NCI-H226 (cell line): ENCODE results near the gene PSMB11.
A peak's percentile ranks its signal among the peaks of the same experiment; 100 is the strongest.

Experiments
- DNase-seq: peaks from one replicate; pipeline ENCODE4 v3.0.0-alpha.2; 2015

PSMB11 gene

GRCh38 chr14:23015618-23016017, 26.4 kb upstream of the PSMB11 start:
- DNase-seq, result no peak

DNA sequence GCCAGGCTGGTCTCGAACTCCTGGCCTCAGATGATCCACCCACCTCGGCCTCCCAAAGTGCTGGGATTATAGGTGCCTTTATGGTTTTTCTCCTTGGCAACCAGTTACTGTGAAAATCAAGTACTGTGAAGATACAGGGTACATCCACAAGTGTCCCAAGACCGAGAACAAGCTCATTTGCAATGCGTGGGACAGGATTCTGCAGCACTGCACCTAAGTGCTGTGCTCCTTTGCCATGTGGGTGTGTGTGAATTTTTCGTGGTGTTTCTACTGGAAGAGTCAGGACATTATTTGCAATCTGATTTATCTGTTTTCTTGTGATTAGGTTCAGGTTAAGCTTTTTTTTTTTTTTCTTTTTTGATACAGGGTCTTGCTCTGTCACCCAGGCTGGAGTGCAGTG, 24.9 kb upstream of the PSMB11 start:
- no peak for DNase-seq

DNA sequence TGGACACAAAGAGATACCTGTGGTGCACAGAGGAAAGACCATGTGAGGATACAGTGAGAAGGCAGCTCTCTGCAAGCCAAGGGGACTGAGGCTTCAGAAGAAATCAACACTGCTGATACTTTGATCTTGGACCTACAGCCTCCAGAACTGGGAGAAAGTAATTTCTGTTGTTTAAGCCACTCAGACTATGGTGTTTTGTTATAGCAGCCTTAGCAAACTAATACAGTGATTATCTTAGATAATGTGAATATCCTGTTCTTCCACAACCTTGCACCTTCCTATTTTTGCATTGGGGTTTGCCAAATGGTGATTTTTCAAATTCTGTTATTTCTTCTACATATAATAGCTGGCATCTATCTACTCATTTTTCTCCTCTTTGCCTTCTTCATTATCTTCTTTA, 23.9 kb upstream of the PSMB11 start:
- DNase-seq, result no peak

GRCh38 chr14:23020143-23021128, 21.6 kb upstream of the PSMB11 start:
- DNase-seq, result no peak

DNA sequence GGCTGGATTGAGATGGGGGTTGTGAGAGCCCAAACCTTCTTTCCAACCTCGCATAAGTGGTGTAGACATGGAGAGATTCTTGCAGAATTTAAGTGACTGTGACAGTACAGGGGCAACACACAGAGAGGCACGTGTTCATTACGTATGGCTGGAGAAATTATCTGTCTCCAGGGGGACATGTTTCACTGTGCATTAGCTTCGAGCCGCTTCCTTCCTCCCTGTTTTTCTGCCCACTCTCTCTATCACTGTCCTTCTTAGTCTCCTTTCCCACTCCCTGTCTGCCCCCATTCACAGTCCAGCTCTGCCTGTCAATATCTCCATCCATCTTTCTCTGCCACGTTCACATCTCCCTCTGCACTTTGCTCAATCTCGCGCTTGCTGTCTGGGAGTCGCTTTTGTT, 20.6 kb upstream of the PSMB11 start:
- DNase-seq, result no peak

GRCh38 chr14:23021889-23022442, 20.0 kb upstream of the PSMB11 start:
- DNase-seq, result no peak

DNA sequence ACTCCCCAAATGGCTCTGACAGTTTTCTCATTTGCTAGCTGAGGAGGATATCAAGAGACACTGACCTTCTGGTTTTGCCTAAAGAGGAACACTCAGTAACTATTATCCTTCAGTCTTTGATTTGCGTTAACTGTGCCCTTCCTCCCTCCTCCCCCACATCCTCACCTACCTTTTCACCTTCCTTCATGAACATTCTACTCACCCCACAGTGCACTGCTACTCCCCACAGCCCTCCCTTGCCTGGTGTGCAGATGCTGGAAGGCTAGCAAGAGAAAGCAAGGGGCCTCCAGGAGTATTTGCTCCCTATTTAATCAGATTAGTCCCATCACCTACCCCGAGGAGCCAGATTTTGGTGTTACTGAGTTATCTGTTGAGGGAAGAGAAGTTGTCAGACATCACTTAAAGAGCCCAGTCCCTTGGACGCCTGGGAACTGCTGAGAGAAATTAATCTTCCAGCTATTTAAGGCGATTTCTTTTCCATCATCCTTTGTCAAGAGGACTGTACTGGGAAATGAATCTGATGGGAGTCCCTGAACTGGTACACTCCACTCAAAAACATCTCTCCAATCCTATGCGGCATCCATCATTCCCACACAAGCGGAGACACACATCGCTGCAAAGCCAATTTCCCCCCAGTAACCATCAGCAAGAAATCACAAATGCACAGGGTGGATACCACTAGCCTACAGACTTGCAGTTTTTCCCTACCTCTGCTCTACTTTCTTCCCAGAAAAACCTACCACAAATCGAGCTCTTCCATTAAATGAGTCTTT, 18.8 kb upstream of the PSMB11 start:
- no peak for DNase-seq

GRCh38 chr14:23023795-23024152, 18.2 kb upstream of the PSMB11 start:
- DNase-seq, result no peak

DNA sequence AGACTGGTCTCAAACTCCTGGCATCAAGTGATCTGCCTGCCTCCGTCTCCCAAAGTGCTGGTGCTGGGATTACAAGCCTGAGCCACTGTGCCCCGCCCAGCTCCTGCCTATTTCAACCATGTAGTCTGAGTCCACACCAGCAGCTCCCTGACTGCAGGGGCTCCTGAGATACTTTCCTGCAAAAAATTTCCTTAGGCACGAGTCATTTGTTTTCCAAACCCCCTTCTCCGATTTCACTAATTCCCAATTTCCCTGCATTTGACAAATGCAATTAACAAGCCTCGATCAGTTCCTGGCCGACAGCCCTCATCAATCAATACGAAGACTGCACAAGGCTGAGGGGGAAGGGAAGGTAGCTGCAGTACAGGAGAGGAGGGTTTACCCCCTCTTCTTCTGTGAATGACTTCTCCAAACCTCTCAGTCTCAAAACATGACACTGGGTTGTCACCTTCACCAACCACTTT, 17.4 kb upstream of the PSMB11 start:
- DNase-seq, result no peak

- no peak for DNase-seq
Measured at GRCh38 chr14:23025151-23025814, 16.7 kb upstream of the PSMB11 start.

GRCh38 chr14:23028799-23029198, 13.2 kb upstream of the PSMB11 start:
- no peak for DNase-seq

GRCh38 chr14:23030936-23031335, 11.1 kb upstream of the PSMB11 start:
- no peak for DNase-seq

DNA sequence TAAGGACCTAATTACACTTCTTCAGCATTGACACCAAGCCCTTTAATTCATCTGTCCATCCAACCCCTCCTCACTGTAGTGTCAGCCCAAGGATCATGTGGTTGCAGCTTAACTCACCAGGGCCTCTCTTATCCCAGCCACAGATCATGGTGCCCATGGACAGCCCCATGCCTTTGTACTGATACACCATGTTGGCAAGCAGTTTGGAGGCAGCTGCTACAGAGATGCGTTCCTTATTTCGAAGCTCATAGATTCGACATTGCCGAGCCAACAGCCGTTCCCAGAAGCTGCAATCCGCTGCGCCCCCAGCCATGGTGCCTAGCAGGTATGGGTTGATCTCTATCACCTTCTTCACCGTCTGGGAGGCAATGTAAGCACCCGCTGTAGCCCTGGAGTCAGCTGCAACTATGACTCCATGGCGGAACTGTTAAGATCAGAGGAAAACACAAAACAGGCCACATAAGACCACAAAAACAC, 8.7 kb upstream of the PSMB11 start:
- DNase-seq, result no peak

DNA sequence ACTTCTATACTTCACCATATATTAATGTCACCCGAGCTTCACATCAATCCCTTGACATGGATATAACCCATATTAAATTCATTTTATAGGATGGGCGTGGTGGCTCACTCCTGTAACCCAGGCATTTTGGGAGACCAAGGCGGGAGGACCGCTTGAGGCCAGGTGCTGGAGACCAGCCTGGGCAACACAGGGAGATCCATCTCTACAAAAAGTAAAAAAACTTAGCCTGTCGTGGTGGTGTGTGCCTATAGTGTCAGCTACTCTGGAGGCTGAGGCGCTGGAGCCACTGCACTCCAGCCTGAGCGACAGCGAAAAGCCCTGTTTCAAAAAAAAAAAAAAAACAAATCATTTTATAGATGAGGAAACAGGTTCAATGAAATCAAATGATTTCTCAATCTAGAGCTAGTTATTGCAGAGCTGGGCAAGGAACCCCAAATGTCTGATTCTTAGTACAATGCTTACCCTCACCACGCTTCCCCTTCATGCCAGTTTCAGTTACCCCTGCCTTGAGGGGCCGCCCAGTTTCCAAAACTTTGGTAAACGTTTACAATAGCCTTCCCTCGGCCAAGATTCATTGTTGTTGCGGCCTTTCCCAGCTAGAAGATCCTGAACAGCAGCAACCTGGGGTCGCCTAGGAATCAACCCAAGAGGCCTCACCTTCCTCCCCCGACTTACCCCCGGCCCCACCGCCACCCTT, 8.1 kb upstream of the PSMB11 start:
- no peak for DNase-seq

- peak; percentile 94 for DNase-seq
Measured at GRCh38 chr14:23034498-23035302, 7.3 kb upstream of the PSMB11 start, which contains the start of gene PSMB5. PSMB5 (minus strand) TSS chr14:23034900; CDS start chr14:23034881, 19 bp downstream.

- DNase-seq, result no peak
Measured at GRCh38 chr14:23035303-23036144, 6.5 kb upstream of the PSMB11 start.

DNA sequence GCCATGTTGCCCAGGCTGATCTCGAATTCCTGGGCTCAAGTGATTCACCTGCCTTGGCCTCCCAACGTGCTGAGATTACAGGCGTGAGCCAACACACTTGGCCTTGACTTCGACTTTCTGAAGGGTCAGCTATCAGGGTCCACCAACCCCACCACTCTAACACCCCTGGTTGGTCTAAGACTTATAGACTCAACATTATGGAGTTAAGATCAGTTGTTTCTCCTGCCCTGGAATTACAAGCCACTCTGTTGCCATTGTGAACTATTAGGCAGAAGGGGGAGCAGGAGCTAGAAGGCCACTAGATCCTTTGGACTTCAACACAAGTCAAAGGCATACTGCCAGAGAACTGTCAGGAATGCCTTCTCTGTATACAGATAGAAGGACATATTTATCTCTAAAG, 1.9 kb upstream of the PSMB11 start:
- DNase-seq, result no peak

DNA sequence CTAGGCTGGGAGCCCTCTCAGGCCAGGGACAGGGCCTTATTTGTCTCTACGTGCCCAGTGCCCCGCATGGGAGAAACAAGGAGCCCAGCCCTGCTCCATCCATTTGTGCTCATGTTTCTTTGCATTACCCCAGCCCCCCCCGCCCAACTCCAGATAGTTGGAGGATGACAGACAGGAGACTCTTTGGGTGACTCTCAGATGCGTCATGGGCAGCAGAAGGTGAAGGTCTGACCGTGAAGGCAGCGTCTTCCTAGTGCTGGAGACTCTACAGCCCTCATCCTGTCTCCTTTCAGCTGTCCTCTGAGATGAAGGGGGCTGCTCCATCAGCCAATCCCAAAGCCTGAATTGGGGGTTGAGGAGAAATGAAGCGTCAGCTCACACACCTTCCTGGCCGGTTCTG, 283 bp upstream of the PSMB11 start:
- DNase-seq, result no peak

- no peak for DNase-seq
Measured at GRCh38 chr14:23043145-23043544, 1.1 kb downstream of the PSMB11 start.

- no peak for DNase-seq
Measured at GRCh38 chr14:23043754-23044153, 1.7 kb downstream of the PSMB11 start.
